ENCODE measurements around the gene NCF2. TPM values are rescaled to one million over a fixed set of nuclear protein-coding genes. Genes with fewer than 3 reads are reported as not detected.
A peak's percentile ranks its signal among the peaks of the same experiment; 100 is the strongest.

NCF2 gene
- total and polyA plus RNA-seq, 2 donors (not counting 1 experiment from before 2014, with no cell fraction given) = 9.9 to 10.5 TPM

DNA sequence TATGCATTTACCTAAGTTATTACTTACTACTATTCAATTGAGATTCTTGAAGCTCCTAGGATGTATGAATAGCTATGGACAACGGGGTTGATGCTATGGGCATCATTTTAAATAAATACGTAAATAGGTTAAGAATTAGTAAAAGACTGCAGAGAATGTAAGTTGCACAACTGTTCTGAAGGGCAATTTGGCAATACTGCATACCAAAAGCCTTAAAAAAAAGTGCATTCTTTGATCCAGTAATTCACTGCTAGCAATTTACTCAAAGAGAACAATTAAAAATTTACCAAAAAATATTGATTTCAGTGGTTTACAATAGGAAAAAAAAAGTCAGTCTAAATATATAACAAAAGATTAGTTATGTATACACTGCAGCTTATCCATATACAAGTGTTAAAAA is 41.9 kb upstream of the NCF2 start:
- TF ChIP-seq EZH2 (IDR thresholded peaks at IDR 0.05; ENCODE audit: borderline replicate concordance, insufficient read depth, low read depth, low read length, poor library complexity, severe bottlenecking) = no peak
- TF ChIP-seq, protein P1, sequence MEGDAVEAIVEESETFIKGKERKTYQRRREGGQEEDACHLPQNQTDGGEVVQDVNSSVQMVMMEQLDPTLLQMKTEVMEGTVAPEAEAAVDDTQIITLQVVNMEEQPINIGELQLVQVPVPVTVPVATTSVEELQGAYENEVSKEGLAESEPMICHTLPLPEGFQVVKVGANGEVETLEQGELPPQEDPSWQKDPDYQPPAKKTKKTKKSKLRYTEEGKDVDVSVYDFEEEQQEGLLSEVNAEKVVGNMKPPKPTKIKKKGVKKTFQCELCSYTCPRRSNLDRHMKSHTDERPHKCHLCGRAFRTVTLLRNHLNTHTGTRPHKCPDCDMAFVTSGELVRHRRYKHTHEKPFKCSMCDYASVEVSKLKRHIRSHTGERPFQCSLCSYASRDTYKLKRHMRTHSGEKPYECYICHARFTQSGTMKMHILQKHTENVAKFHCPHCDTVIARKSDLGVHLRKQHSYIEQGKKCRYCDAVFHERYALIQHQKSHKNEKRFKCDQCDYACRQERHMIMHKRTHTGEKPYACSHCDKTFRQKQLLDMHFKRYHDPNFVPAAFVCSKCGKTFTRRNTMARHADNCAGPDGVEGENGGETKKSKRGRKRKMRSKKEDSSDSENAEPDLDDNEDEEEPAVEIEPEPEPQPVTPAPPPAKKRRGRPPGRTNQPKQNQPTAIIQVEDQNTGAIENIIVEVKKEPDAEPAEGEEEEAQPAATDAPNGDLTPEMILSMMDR (IDR thresholded peaks at IDR 0.05) = no peak
- H3K4me2 ChIP-seq (replicated peaks; ENCODE audit: low read depth, low read length, poor library complexity, severe bottlenecking) = peak overlapping the region; percentile 94
- no peaks in the 10 kb centered on the region for H3K27me3 ChIP-seq (replicated peaks in 1 of 4; ENCODE audit: control extremely low read depth in 1 of 4, control insufficient read depth in 3 of 4, insufficient read depth in 4 of 4, low read length in 3 of 4)
- DNase-seq (no peak), ATAC-seq (ENCODE audit: low read depth) (no peak)
- Mint-ChIP-seq H3K4me3 (no peak overlapping the region), H3K4me1 (peaks cover 52% of the 10 kb centered on the region), H3K9me3 (ENCODE audit: insufficient read depth) (no peaks in the 10 kb centered on the region), H3K27me3 (no peaks in the 10 kb centered on the region), H3K27ac (no peak overlapping the region)
- peaks cover 20 to 34% of the 10 kb centered on the region in 2 donors for H3K4me1 ChIP-seq (ENCODE audit: control insufficient read depth in 2 of 2, insufficient read depth in 2 of 2, low read length in 2 of 2)
- no peaks in the 10 kb centered on the region for H3K9me3 ChIP-seq (ENCODE audit: control extremely low read depth in 1 of 3, control insufficient read depth in 2 of 3, insufficient read depth in 1 of 3, low read length in 2 of 3)
- no peak overlapping the region for H3K27ac ChIP-seq (ENCODE audit: low read length in 2 of 2)
- intact Hi-C loops (cut with micrococcal nuclease) = loop anchor here (10.0 kb wide), 1 partner anchor 1123 kb away; the partner anchor contains the start of gene EDEM3
- ChIA-PET CTCF (interaction anchor here (0.7 to 2.7 kb wide), 4 partner anchors 8 to 284 kb away, joined by 3 to 8 read pairs (median 4); no protein-coding TSS in a partner anchor), POLR2A (interaction anchor here (0.7 kb wide), 3 partner anchors 41 to 1965 kb away, joined by 5 to 7 read pairs (median 6); no protein-coding TSS in a partner anchor)
- whole genome bisulfite sequencing (ENCODE audit: insufficient coverage) = no CpG with 5 or more reads among the region's 2 CpGs
- H3K79me2 ChIP-seq (ENCODE audit: control insufficient read depth, insufficient read depth, low read length) = peaks cover 57% of the 10 kb centered on the region
- H3K9ac ChIP-seq (ENCODE audit: low read length) = no peak overlapping the region
- H2AFZ ChIP-seq (ENCODE audit: insufficient read depth, low read depth, low read length, poor library complexity, severe bottlenecking) = no peak overlapping the region
- no peak overlapping the region for H3K4me3 ChIP-seq (ENCODE audit: control extremely low read depth in 1 of 5, extremely low read depth in 1 of 5, insufficient read depth in 1 of 5, low read depth in 2 of 5, low read length in 4 of 5)
- peaks cover 36% of the 10 kb centered on the region for H4K20me1 ChIP-seq (ENCODE audit: control insufficient read depth, insufficient read depth, low read length, poor library complexity, severe bottlenecking)
- H3K36me3 ChIP-seq (replicated peaks in 1 of 2; ENCODE audit: control extremely low read depth in 1 of 2, control insufficient read depth in 1 of 2, extremely low read depth in 1 of 2, insufficient read depth in 2 of 2, low read length in 1 of 2) = peaks cover 17 to 52% of the 10 kb centered on the region in 2 experiments

DNA sequence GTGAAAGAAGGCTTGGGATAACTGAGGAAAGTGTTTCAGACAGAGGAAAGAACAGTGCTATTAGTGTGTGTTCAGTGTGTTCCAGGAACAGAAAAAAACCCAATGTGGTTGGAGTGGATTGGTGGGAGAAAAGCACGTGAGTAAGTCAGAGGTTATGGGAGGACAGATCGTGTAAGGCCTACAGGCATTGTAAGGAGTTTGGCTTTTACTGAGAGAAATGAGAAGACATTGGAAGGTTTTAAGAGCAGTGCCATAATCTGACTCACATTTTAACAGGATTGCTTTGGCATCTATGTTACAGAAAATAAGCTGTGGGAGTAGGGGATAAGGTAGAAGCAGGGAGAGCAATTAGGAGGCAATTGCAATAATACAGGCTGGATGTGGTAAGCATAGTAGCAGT is 40.5 kb upstream of the NCF2 start:
- Mint-ChIP-seq H3K9me3 (ENCODE audit: insufficient read depth) (no peaks in the 10 kb centered on the region), H3K4me1 (peaks cover 43% of the 10 kb centered on the region), H3K27me3 (no peaks in the 10 kb centered on the region), H3K27ac (no peak overlapping the region), H3K4me3 (peak overlapping the region; percentile 1)
- no peak overlapping the region for H3K9ac ChIP-seq (ENCODE audit: low read length)
- peaks cover 36% of the 10 kb centered on the region for H4K20me1 ChIP-seq (ENCODE audit: control insufficient read depth, insufficient read depth, low read length, poor library complexity, severe bottlenecking)
- no peaks in the 10 kb centered on the region for H3K9me3 ChIP-seq (ENCODE audit: control extremely low read depth in 1 of 3, control insufficient read depth in 2 of 3, insufficient read depth in 1 of 3, low read length in 2 of 3)
- DNase-seq = no peak
- no peak for TF ChIP-seq EZH2 (IDR thresholded peaks at IDR 0.05; ENCODE audit: borderline replicate concordance, insufficient read depth, low read depth, low read length, poor library complexity, severe bottlenecking)
- TF ChIP-seq, protein P1 (IDR thresholded peaks at IDR 0.05) = no peak
- H3K36me3 ChIP-seq (replicated peaks in 1 of 2; ENCODE audit: control extremely low read depth in 1 of 2, control insufficient read depth in 1 of 2, extremely low read depth in 1 of 2, insufficient read depth in 2 of 2, low read length in 1 of 2) = peaks cover 17 to 62% of the 10 kb centered on the region in 2 experiments
- peaks cover 14 to 30% of the 10 kb centered on the region in 2 donors for H3K4me1 ChIP-seq (ENCODE audit: control insufficient read depth in 2 of 2, insufficient read depth in 2 of 2, low read length in 2 of 2)
- 100% methylated on average over 2 of the region's 2 CpGs for WGBS (ENCODE audit: insufficient coverage)
- ChIA-PET POLR2A (no interaction called here), CTCF (no interaction called here)
- H3K27ac ChIP-seq (ENCODE audit: low read length in 2 of 2) = peak overlapping the region in 1 of 2 donors; percentile 11
- H2AFZ ChIP-seq (ENCODE audit: insufficient read depth, low read depth, low read length, poor library complexity, severe bottlenecking) = no peak overlapping the region
- peaks cover 57% of the 10 kb centered on the region for H3K79me2 ChIP-seq (ENCODE audit: control insufficient read depth, insufficient read depth, low read length)
- intact Hi-C loops (cut with micrococcal nuclease) = loop anchor here (10.0 kb wide), 1 partner anchor 1124 kb away; the partner anchor contains the start of gene EDEM3
- H3K4me2 ChIP-seq (replicated peaks; ENCODE audit: low read depth, low read length, poor library complexity, severe bottlenecking) = no peak overlapping the region
- no peaks in the 10 kb centered on the region for H3K27me3 ChIP-seq (replicated peaks in 1 of 4; ENCODE audit: control extremely low read depth in 1 of 4, control insufficient read depth in 3 of 4, insufficient read depth in 4 of 4, low read length in 3 of 4)
- H3K4me3 ChIP-seq (ENCODE audit: control extremely low read depth in 1 of 5, extremely low read depth in 1 of 5, insufficient read depth in 1 of 5, low read depth in 2 of 5, low read length in 4 of 5) = no peak overlapping the region
- ATAC-seq (ENCODE audit: low read depth) = no peak

Data from B cell (primary cell).